Measurements from ENCODE around the gene MAP3K14. TPM values are rescaled to one million over a fixed set of nuclear protein-coding genes. Genes with fewer than 3 reads are reported as not detected.

The MAP3K14 gene
- polyA plus RNA-seq, 3 donors: 1.4 to 29.9 (median 3.8) TPM

DNA sequence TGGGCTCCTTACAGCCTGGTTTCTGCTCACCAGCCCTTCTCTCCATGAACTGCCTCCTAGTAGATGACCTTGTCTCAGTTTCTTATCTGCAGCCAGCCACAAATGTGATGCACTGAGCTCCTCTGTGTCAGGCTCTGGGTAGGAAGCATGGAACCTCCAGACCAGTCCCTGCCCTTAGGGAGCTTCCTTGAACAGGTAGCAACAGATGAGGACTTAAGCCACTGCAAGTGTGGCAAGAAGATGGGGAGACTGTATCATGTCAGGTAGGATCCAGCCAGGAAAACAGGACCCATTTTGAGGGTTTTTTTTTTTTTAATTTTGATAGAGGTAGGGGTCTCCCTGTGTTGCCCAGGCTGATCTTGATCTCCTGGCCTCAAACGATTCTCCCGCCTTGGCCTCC is 5.3 kb upstream of the MAP3K14 start:
- H3K27me3 Mint-ChIP-seq (ENCODE audit: low read depth in 3 of 3): peaks cover 0 to 5% (median 0%) of the 10 kb centered on the region in 3 donors

GRCh38 chr17:45320931-45321461 is 4.2 kb upstream of the MAP3K14 start:
- no peak overlapping the region for H3K4me2 ChIP-seq (replicated peaks; ENCODE audit: extremely low read depth, low read length, poor library complexity, severe bottlenecking)
- peak in 2 of 3 donors; percentile 54 to 63 for DNase-seq
- no peak overlapping the region for H3K4me3 ChIP-seq (replicated peaks in 1 of 3; ENCODE audit: low read depth in 2 of 3, low read length in 3 of 3)
- Mint-ChIP-seq H3K27ac (peak overlapping the region in 5 of 7 donors; percentile 46 to 80 (median 77)), H3K9me3 (peaks cover 0 to 3% (median 0%) of the 10 kb centered on the region in 7 donors), H3K36me3 (peaks cover 0 to 2% of the 10 kb centered on the region in 2 donors), H3K4me3 (no peak overlapping the region), H3K27me3 (ENCODE audit: low read depth in 3 of 3) (peaks cover 0 to 5% (median 1%) of the 10 kb centered on the region in 3 donors), H3K4me1 (peaks cover 27% of the 10 kb centered on the region)
- WGBS (ENCODE audit: insufficient coverage): 0% methylated on average over 1 of the region's 1 CpG
- no peak overlapping the region for H2AFZ ChIP-seq (ENCODE audit: insufficient read depth, low read depth, low read length, poor library complexity, severe bottlenecking)
- H4K20me1 ChIP-seq (ENCODE audit: insufficient read depth, low read length): peaks cover 2% of the 10 kb centered on the region
- TF ChIP-seq, protein P1, sequence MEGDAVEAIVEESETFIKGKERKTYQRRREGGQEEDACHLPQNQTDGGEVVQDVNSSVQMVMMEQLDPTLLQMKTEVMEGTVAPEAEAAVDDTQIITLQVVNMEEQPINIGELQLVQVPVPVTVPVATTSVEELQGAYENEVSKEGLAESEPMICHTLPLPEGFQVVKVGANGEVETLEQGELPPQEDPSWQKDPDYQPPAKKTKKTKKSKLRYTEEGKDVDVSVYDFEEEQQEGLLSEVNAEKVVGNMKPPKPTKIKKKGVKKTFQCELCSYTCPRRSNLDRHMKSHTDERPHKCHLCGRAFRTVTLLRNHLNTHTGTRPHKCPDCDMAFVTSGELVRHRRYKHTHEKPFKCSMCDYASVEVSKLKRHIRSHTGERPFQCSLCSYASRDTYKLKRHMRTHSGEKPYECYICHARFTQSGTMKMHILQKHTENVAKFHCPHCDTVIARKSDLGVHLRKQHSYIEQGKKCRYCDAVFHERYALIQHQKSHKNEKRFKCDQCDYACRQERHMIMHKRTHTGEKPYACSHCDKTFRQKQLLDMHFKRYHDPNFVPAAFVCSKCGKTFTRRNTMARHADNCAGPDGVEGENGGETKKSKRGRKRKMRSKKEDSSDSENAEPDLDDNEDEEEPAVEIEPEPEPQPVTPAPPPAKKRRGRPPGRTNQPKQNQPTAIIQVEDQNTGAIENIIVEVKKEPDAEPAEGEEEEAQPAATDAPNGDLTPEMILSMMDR (IDR thresholded peaks at IDR 0.05): no peak
- H3K9ac ChIP-seq (ENCODE audit: insufficient read depth, low read length, poor library complexity, severe bottlenecking): no peak overlapping the region
- H3K9me3 ChIP-seq (replicated peaks in 1 of 2; ENCODE audit: control insufficient read depth in 1 of 2, insufficient read depth in 1 of 2, low read length in 2 of 2): no peaks in the 10 kb centered on the region
- no peaks in the 10 kb centered on the region for H3K27me3 ChIP-seq (ENCODE audit: control insufficient read depth in 2 of 2, insufficient read depth in 2 of 2, low read length in 2 of 2)
- H3K36me3 ChIP-seq (replicated peaks in 1 of 2; ENCODE audit: control insufficient read depth in 1 of 2, insufficient read depth in 2 of 2, low read length in 2 of 2): no peaks in the 10 kb centered on the region
- intact Hi-C loops (cut with micrococcal nuclease): loop anchor here in 1 of 2 donors (5.0 kb wide), 1 partner anchor 34 kb away; no protein-coding TSS in a partner anchor
- no peak overlapping the region for H3K27ac ChIP-seq (ENCODE audit: low read depth in 1 of 2, low read length in 2 of 2)
- H3K4me1 ChIP-seq (ENCODE audit: control insufficient read depth in 1 of 2, insufficient read depth in 2 of 2, low read length in 2 of 2): peaks cover 24 to 31% of the 10 kb centered on the region in 2 donors
- H3K79me2 ChIP-seq (ENCODE audit: insufficient read depth, low read length): peaks cover 4% of the 10 kb centered on the region

More for the DNA sequence above, 5.3 kb upstream of the MAP3K14 start:
- 100% methylated on average over 1 of the region's 2 CpGs for WGBS (ENCODE audit: insufficient coverage)
- Histone ChIP-seq H4K20me1 (ENCODE audit: insufficient read depth, low read length) (no peaks in the 10 kb centered on the region), H2AFZ (ENCODE audit: insufficient read depth, low read depth, low read length, poor library complexity, severe bottlenecking) (no peak overlapping the region), H3K4me3 (replicated peaks in 1 of 3; ENCODE audit: low read depth in 2 of 3, low read length in 3 of 3) (no peak overlapping the region), H3K36me3 (replicated peaks in 1 of 2; ENCODE audit: control insufficient read depth in 1 of 2, insufficient read depth in 2 of 2, low read length in 2 of 2) (no peaks in the 10 kb centered on the region), H3K27ac (ENCODE audit: low read depth in 1 of 2, low read length in 2 of 2) (no peak overlapping the region), H3K4me2 (replicated peaks; ENCODE audit: extremely low read depth, low read length, poor library complexity, severe bottlenecking) (no peak overlapping the region), H3K79me2 (ENCODE audit: insufficient read depth, low read length) (no peaks in the 10 kb centered on the region), H3K9ac (ENCODE audit: insufficient read depth, low read length, poor library complexity, severe bottlenecking) (no peak overlapping the region), H3K4me1 (ENCODE audit: control insufficient read depth in 1 of 2, insufficient read depth in 2 of 2, low read length in 2 of 2) (peaks cover 21 to 28% of the 10 kb centered on the region in 2 donors), H3K9me3 (replicated peaks in 1 of 2; ENCODE audit: control insufficient read depth in 1 of 2, insufficient read depth in 1 of 2, low read length in 2 of 2) (no peaks in the 10 kb centered on the region), H3K27me3 (ENCODE audit: control insufficient read depth in 2 of 2, insufficient read depth in 2 of 2, low read length in 2 of 2) (no peaks in the 10 kb centered on the region)
- no peak for DNase-seq
- TF ChIP-seq, protein P1 (IDR thresholded peaks at IDR 0.05): no peak
- Mint-ChIP-seq H3K9me3 (peaks cover 0 to 3% (median 0%) of the 10 kb centered on the region in 7 donors), H3K36me3 (peaks cover 0 to 2% of the 10 kb centered on the region in 2 donors), H3K27ac (no peak overlapping the region), H3K4me1 (peaks cover 23% of the 10 kb centered on the region), H3K4me3 (no peak overlapping the region)
- intact Hi-C loops (cut with micrococcal nuclease): loop anchor here in 1 of 2 donors (5.0 kb wide), 1 partner anchor 35 kb away; no protein-coding TSS in a partner anchor
